ENCODE data around the gene ZNF132.

The ZNF132 gene

GRCh38 chr19:58386576-58387337 is 53.2 kb downstream of the ZNF132 start, which contains the start of gene RPS5 (continued):
- 0 out of 2 replicates have a peak, but pooled peaks have one; percentile 40 for TF ChIP-seq ZNF692 (tag by site-specific recombination; IDR thresholded peaks at IDR 0.05)

- peaks cover 30 to 33% of the 10 kb centered on the region in 2 experiments for H3K36me3 ChIP-seq (ENCODE audit: control insufficient read depth in 2 of 2, insufficient read depth in 1 of 2, low read length in 2 of 2)
- ChIA-PET POLR2A (interaction anchor here (1.1 to 4.2 kb wide), 5 partner anchors 8 to 90 kb away, joined by 3 to 28 read pairs (median 6); partner anchors contain the start of genes ZNF446, ZNF497, ZNF584 and ZSCAN22), CTCF (no interaction called here)
- H3K4me1 ChIP-seq (ENCODE audit: control insufficient read depth, insufficient read depth, low read length), result peaks cover 16% of the 10 kb centered on the region
- H3K27ac ChIP-seq (ENCODE audit: extremely low read depth, low read depth, low read length), result peak overlapping the region; percentile 100
- peak overlapping the region; percentile 77 for H3K4me3 ChIP-seq (ENCODE audit: low read depth, low read length)
- TF ChIP-seq ZNF335 (tag by site-specific recombination; conservative IDR thresholded peaks at IDR 0.05), result peak; percentile 77
- no peak for TF ChIP-seq ZNF585B (tag by site-specific recombination; IDR thresholded peaks at IDR 0.05)
- TF ChIP-seq ZNF521 (tag by site-specific recombination; IDR thresholded peaks at IDR 0.05), result no peak
- no peak for TF ChIP-seq PRDM2 (tag by site-specific recombination; IDR thresholded peaks at IDR 0.05; ENCODE audit: borderline replicate concordance)
- peak; percentile 61; the same call in 1 of the 2 replicates for TF ChIP-seq MEIS1 (CRISPR knock-in tag; IDR thresholded peaks at IDR 0.05; ENCODE audit: borderline replicate concordance)
- peak; percentile 84; the same call in 1 of the 2 replicates for TF ChIP-seq HOXD13 (CRISPR knock-in tag; IDR thresholded peaks at IDR 0.05; ENCODE audit: borderline replicate concordance)
- TF ChIP-seq ZIC2 (tag by site-specific recombination; IDR thresholded peaks at IDR 0.05), result 0 out of 2 replicates have a peak, but pooled peaks have one; percentile 7
- TF ChIP-seq ZNF10 (tag by site-specific recombination; IDR thresholded peaks at IDR 0.05), result no peak
- TF ChIP-seq ZNF645 (tag by site-specific recombination; IDR thresholded peaks at IDR 0.05), result no peak
- H3K9me3 ChIP-seq (ENCODE audit: control insufficient read depth, insufficient read depth, low read depth, low read length), result no peaks in the 10 kb centered on the region
Measured at GRCh38 chr19:58385891-58386575, 53.9 kb downstream of the ZNF132 start.

- H3K9me3 ChIP-seq (ENCODE audit: control insufficient read depth, insufficient read depth, low read depth, low read length), result no peaks in the 10 kb centered on the region
- H3K4me1 ChIP-seq (ENCODE audit: control insufficient read depth, insufficient read depth, low read length), result peaks cover 16% of the 10 kb centered on the region
- H3K36me3 ChIP-seq (ENCODE audit: control insufficient read depth in 2 of 2, insufficient read depth in 1 of 2, low read length in 2 of 2), result peaks cover 23 to 26% of the 10 kb centered on the region in 2 experiments
- no peak overlapping the region for H3K4me3 ChIP-seq (ENCODE audit: low read depth, low read length)
- POLR2A ChIA-PET, result interaction anchor here (1.5 to 4.2 kb wide), 3 partner anchors 23 to 59 kb away, joined by 6 to 28 read pairs (median 27); partner anchors contain the start of genes ZNF497, ZNF584 and ZSCAN22
- TF ChIP-seq ZNF677 (tag by site-specific recombination; IDR thresholded peaks at IDR 0.05), result no peak
- no peak for TF ChIP-seq OVOL3 (tag by site-specific recombination; IDR thresholded peaks at IDR 0.05)
- CTCF ChIA-PET, result no interaction called here
- peak overlapping the region; percentile 100 for H3K27ac ChIP-seq (ENCODE audit: extremely low read depth, low read depth, low read length)
Measured at GRCh38 chr19:58385313-58385890, 54.6 kb downstream of the ZNF132 start.
